ENCODE data around the gene SLC9A9.

SLC9A9 gene

DNA sequence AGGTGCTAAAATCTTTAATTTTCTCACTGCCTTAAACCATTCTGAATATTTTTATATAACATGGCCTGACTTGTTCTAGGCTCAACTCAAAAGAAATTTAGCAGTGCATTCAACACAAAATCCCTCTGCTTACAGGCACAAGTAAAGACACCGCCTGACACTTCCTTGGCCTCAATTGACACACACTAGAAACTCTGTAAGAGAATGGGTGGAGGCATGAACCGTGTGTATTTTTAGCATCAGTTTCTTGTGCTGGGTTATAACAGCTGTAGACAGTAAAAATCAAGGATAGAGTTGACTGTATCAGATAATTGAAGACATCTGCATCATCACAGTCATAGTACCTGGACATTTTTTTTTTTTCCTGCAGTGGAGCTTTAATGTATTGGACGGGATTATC lies 54.3 kb downstream of the SLC9A9 start:
- Histone ChIP-seq H3K9me3 (ENCODE audit: control insufficient read depth, insufficient read depth, low read length) (no peaks in the 10 kb centered on the region), H3K4me3 (ENCODE audit: low read length) (no peak overlapping the region), H3K27ac (ENCODE audit: low read length) (no peak overlapping the region), H3K27me3 (ENCODE audit: control insufficient read depth, insufficient read depth, low read length) (no peaks in the 10 kb centered on the region), H3K36me3 (ENCODE audit: control insufficient read depth, insufficient read depth, low read length) (no peaks in the 10 kb centered on the region), H3K4me1 (ENCODE audit: control insufficient read depth, insufficient read depth, low read length) (no peaks in the 10 kb centered on the region; the same call in 1 of the 2 replicates)
- no CpG with 5 or more reads among the region's 3 CpGs for WGBS (ENCODE audit: insufficient coverage, insufficient read length)
- DNase-seq (ENCODE audit: low read depth, low spot score), result no peak

DNA sequence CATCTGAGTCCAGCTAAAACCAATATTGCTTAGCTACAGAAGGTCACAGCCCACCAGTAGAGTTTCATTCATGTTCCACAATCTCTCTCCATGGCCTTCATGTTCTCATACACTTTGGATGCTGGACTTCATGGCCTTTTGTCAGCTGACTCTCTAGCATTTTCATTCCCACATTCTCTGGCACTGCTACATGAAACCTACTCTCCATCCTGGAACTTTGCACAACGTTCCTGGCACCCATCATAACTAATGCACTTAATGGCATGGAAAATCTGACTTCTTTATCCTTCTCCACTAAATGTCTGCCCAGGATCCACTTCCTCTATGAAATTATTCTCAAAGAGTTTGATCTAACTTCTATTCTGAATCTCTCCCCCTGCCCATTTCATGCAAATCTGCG lies 56.9 kb downstream of the SLC9A9 start:
- H3K27me3 ChIP-seq (ENCODE audit: control insufficient read depth, insufficient read depth, low read length), result no peaks in the 10 kb centered on the region
- no peaks in the 10 kb centered on the region; the same call in 1 of the 2 replicates for H3K4me1 ChIP-seq (ENCODE audit: control insufficient read depth, insufficient read depth, low read length)
- no peaks in the 10 kb centered on the region for H3K36me3 ChIP-seq (ENCODE audit: control insufficient read depth, insufficient read depth, low read length)
- no peaks in the 10 kb centered on the region for H3K9me3 ChIP-seq (ENCODE audit: control insufficient read depth, insufficient read depth, low read length)
- no CpG with 5 or more reads among the region's 2 CpGs for WGBS (ENCODE audit: insufficient coverage, insufficient read length)
- DNase-seq (ENCODE audit: low read depth, low spot score), result no peak
- no peak overlapping the region for H3K4me3 ChIP-seq (ENCODE audit: low read length)
- no peak overlapping the region for H3K27ac ChIP-seq (ENCODE audit: low read length)

DNA sequence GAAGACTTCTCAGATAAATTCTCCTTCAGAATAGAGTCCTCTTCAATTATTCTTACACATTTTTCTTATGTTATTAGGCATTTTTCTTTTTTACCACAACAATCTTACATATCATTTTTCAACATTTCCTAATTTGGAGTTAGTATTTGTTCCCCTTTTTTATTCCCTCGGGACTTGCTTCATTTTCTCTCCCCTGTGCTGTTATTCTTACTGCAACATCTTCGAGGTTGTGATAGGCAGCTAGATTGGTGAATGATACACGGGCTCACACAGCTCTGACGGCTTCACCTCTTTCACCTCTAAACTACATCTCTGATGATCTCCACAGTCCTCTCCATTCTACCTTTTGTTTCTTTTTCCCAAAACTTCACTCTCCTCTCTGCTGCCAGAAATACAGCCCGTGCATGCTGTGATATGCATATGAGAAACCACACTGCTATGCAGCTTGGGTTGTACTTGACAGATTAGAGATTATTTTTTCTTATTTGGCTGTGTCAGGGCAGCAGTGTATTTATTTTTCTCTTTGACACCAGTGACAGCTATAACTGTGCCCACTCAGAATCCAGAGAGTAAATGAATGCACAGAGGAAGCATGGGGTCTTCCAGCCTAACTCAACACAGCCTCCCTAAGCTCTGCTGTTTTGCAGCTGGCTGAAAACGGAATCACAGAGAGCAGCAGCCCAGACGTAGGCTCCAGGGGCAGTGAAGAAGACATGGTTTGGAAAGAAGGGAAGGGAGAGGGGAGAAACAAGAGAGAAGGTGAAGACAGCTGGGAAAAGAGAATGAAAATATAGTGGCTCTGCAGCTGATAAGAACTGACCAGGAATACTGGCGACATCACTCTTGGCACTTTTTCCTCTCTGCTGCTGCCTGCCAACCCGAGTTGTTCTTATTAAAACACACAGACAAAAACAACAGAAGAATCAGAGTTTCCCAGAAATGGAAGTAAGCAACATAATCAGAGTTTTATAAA lies 61.8 kb downstream of the SLC9A9 start:
- WGBS (ENCODE audit: insufficient coverage, insufficient read length), result no CpG with 5 or more reads among the region's 9 CpGs
- Histone ChIP-seq H3K36me3 (ENCODE audit: control insufficient read depth, insufficient read depth, low read length) (no peaks in the 10 kb centered on the region), H3K27ac (ENCODE audit: low read length) (no peak overlapping the region), H3K9me3 (ENCODE audit: control insufficient read depth, insufficient read depth, low read length) (no peaks in the 10 kb centered on the region), H3K4me1 (ENCODE audit: control insufficient read depth, insufficient read depth, low read length) (no peaks in the 10 kb centered on the region), H3K27me3 (ENCODE audit: control insufficient read depth, insufficient read depth, low read length) (no peaks in the 10 kb centered on the region), H3K4me3 (ENCODE audit: low read length) (no peak overlapping the region)
- no peak for DNase-seq (ENCODE audit: low read depth, low spot score)

DNA sequence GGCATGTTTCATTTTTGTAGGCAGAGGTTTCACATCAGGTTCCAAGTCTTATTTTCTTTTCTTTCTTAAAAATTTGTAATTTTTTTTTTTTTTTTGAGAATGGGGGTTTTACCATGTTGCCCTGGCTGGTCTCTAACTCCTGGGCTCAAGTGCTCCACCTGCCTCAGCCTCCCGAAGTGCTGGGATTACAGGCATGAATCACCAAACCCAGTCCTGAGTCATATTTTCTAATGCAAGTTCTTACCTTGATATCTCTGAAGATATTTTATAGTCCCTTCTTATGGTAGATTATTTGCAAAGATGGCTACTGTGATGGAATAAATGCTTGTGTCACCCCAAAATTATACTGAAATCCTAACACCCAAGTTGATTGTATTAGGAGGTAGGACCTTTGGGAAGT lies 63.8 kb downstream of the SLC9A9 start:
- Histone ChIP-seq H3K27me3 (ENCODE audit: control insufficient read depth, insufficient read depth, low read length) (no peaks in the 10 kb centered on the region), H3K27ac (ENCODE audit: low read length) (no peak overlapping the region), H3K4me1 (ENCODE audit: control insufficient read depth, insufficient read depth, low read length) (no peaks in the 10 kb centered on the region), H3K36me3 (ENCODE audit: control insufficient read depth, insufficient read depth, low read length) (no peaks in the 10 kb centered on the region), H3K4me3 (ENCODE audit: low read length) (no peak overlapping the region), H3K9me3 (ENCODE audit: control insufficient read depth, insufficient read depth, low read length) (no peaks in the 10 kb centered on the region)
- DNase-seq (ENCODE audit: low read depth, low spot score), result no peak
- no CpG with 5 or more reads among the region's 1 CpG for WGBS (ENCODE audit: insufficient coverage, insufficient read length)

DNA sequence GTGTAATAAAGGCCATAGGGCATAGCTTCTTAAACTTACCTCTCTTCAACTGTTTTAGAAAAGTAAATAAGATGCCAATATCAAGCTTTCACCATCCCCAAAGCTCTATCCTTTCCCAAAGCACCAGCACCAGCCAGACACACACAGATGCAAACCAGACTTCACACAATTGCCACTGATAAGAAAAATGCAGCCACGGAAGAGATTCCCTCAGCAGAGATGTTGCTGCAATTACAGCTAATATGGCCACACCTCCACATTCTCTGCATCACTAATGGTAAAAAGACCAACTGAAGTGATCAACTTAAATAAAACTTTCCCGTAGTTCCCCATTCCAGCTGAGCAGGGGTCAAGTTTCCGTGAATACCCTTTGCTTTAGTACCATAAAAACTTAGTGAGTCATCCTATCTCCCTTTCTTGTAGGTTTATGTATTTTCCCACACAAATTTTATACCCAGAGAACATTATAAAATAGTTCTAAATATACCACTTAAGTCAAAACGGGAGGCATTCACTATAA lies 64.4 kb downstream of the SLC9A9 start:
- no peaks in the 10 kb centered on the region for H3K9me3 ChIP-seq (ENCODE audit: control insufficient read depth, insufficient read depth, low read length)
- H3K4me3 ChIP-seq (ENCODE audit: low read length), result no peak overlapping the region
- H3K27ac ChIP-seq (ENCODE audit: low read length), result no peak overlapping the region
- no CpG with 5 or more reads among the region's 4 CpGs for WGBS (ENCODE audit: insufficient coverage, insufficient read length)
- no peaks in the 10 kb centered on the region for H3K4me1 ChIP-seq (ENCODE audit: control insufficient read depth, insufficient read depth, low read length)
- H3K27me3 ChIP-seq (ENCODE audit: control insufficient read depth, insufficient read depth, low read length), result no peaks in the 10 kb centered on the region
- no peaks in the 10 kb centered on the region for H3K36me3 ChIP-seq (ENCODE audit: control insufficient read depth, insufficient read depth, low read length)
- DNase-seq (ENCODE audit: low read depth, low spot score), result no peak

DNA sequence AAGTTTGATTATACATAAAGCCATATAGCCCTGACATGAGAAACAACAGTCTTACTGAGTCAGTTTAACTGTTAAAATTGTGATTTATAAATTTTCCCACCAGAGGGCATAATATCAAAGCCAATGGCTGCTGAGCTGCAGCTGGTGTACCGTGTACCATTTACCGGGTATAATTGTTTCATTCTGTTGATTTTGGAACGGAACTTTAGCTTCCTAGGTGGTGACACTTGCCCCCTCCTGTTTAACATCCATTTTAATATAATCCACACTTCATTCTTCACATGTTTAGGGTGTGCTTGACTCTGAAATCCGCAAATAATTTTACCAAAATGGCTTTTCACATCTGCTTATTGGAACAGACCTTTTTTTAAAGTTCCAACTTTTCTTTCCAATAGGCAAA lies 72.8 kb downstream of the SLC9A9 start:
- WGBS (ENCODE audit: insufficient coverage, insufficient read length), result no CpG with 5 or more reads among the region's 4 CpGs
- no peak for DNase-seq (ENCODE audit: low read depth, low spot score)

DNA sequence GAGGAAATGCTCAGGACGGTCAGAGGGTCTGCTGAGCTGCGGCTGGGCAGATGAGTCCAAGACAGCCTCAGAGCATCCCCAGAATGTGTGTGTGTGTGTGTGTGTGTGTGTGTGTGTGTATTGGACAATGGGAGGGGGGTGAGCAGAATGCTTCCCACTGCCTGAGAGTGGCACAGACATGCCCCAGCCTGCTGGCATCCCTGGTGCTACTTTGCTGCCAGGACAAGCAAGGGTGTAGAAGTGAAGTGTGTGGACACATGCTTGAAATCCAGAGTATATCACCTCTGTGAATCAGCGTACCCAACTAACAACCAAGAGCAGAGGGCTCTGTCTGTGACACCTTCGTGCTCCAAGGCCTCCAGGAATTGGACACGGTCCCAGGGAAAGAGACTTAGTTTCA lies 76.3 kb downstream of the SLC9A9 start:
- Histone ChIP-seq H3K27ac (ENCODE audit: low read length) (no peak overlapping the region), H3K4me1 (ENCODE audit: control insufficient read depth, insufficient read depth, low read length) (no peaks in the 10 kb centered on the region; the same call in 1 of the 2 replicates), H3K36me3 (ENCODE audit: control insufficient read depth, insufficient read depth, low read length) (no peaks in the 10 kb centered on the region), H3K27me3 (ENCODE audit: control insufficient read depth, insufficient read depth, low read length) (no peaks in the 10 kb centered on the region), H3K4me3 (ENCODE audit: low read length) (no peak overlapping the region), H3K9me3 (ENCODE audit: control insufficient read depth, insufficient read depth, low read length) (no peaks in the 10 kb centered on the region)
- WGBS (ENCODE audit: insufficient coverage, insufficient read length), result no CpG with 5 or more reads among the region's 5 CpGs
- DNase-seq (ENCODE audit: low read depth, low spot score), result no peak

More for the DNA sequence above, 72.8 kb downstream of the SLC9A9 start:
- Histone ChIP-seq H3K4me3 (ENCODE audit: low read length) (no peak overlapping the region), H3K36me3 (ENCODE audit: control insufficient read depth, insufficient read depth, low read length) (no peaks in the 10 kb centered on the region), H3K9me3 (ENCODE audit: control insufficient read depth, insufficient read depth, low read length) (no peaks in the 10 kb centered on the region), H3K27me3 (ENCODE audit: control insufficient read depth, insufficient read depth, low read length) (no peaks in the 10 kb centered on the region), H3K4me1 (ENCODE audit: control insufficient read depth, insufficient read depth, low read length) (no peaks in the 10 kb centered on the region; the same call in 1 of the 2 replicates), H3K27ac (ENCODE audit: low read length) (no peak overlapping the region)

DNA sequence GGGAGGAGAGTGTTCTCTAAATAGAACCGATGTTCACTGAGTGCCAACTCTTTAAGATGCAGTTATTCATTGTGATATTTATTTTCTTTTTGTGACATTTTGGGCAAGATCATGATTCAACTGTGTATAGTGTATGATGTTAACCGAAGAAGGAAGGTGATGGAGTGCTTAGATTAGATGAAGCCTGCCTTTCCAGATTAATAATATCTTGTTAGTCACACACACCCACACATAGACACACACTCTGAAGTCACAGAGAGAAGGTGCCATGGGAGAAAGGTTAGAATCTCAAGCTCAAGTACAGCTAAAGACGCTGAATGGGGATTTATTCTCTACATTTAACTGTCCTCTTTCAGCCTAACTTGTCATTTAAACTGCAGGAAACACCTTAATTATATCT lies 77.0 kb downstream of the SLC9A9 start:
- Histone ChIP-seq H3K4me1 (ENCODE audit: control insufficient read depth, insufficient read depth, low read length) (no peaks in the 10 kb centered on the region; the same call in 1 of the 2 replicates), H3K36me3 (ENCODE audit: control insufficient read depth, insufficient read depth, low read length) (no peaks in the 10 kb centered on the region), H3K4me3 (ENCODE audit: low read length) (no peak overlapping the region), H3K27ac (ENCODE audit: low read length) (no peak overlapping the region), H3K9me3 (ENCODE audit: control insufficient read depth, insufficient read depth, low read length) (no peaks in the 10 kb centered on the region), H3K27me3 (ENCODE audit: control insufficient read depth, insufficient read depth, low read length) (no peaks in the 10 kb centered on the region)
- no peak for DNase-seq (ENCODE audit: low read depth, low spot score)
- WGBS (ENCODE audit: insufficient coverage, insufficient read length), result no CpG with 5 or more reads among the region's 3 CpGs

DNA sequence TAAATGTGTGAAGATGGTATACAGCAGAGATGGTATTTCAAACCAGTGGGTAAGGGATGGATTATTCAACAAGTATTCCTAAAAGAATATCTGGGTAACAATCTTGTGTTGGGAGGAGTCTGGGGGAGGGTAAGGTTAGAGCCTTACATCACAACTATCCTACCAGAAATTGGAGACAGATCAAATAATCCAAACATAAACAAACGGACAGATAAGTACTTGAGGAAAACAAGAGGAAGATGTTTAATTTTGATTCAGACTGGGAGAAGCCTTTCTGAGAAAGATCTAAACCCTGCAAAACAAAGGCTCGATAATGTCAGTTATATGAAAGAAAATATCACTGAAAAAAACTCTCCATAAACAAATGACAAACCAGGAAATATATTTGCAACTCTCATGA lies 77.9 kb downstream of the SLC9A9 start:
- Histone ChIP-seq H3K9me3 (ENCODE audit: control insufficient read depth, insufficient read depth, low read length) (no peaks in the 10 kb centered on the region), H3K4me3 (ENCODE audit: low read length) (no peak overlapping the region), H3K27me3 (ENCODE audit: control insufficient read depth, insufficient read depth, low read length) (no peaks in the 10 kb centered on the region), H3K27ac (ENCODE audit: low read length) (no peak overlapping the region), H3K4me1 (ENCODE audit: control insufficient read depth, insufficient read depth, low read length) (no peaks in the 10 kb centered on the region; the same call in 1 of the 2 replicates), H3K36me3 (ENCODE audit: control insufficient read depth, insufficient read depth, low read length) (no peaks in the 10 kb centered on the region)
- WGBS (ENCODE audit: insufficient coverage, insufficient read length), result no CpG with 5 or more reads among the region's 2 CpGs
- DNase-seq (ENCODE audit: low read depth, low spot score), result no peak

DNA sequence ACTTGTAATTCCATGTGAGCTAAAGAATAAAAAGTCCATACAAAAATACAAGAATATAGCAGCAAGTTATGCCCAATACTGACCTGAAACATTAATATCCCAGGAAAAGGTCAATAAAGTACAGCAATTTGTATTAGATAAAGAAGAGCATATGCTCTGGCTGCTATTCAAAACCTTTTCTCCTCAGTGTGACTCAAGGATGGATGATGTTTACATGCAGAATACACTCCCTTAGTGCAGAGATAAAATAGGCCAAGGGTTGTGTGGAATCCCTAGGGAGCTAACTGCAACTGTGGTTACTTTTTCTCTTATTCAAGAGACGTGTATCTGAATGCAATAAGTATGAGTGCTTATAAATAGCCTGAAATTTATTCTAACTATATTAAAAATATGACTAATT lies 78.7 kb downstream of the SLC9A9 start:
- no peaks in the 10 kb centered on the region for H3K9me3 ChIP-seq (ENCODE audit: control insufficient read depth, insufficient read depth, low read length)
- WGBS (ENCODE audit: insufficient coverage, insufficient read length), result no CpG with 5 or more reads among the region's 1 CpG

More for the DNA sequence above, 78.7 kb downstream of the SLC9A9 start:
- Histone ChIP-seq H3K4me3 (ENCODE audit: low read length) (no peak overlapping the region), H3K36me3 (ENCODE audit: control insufficient read depth, insufficient read depth, low read length) (no peaks in the 10 kb centered on the region), H3K27ac (ENCODE audit: low read length) (no peak overlapping the region), H3K27me3 (ENCODE audit: control insufficient read depth, insufficient read depth, low read length) (no peaks in the 10 kb centered on the region), H3K4me1 (ENCODE audit: control insufficient read depth, insufficient read depth, low read length) (no peaks in the 10 kb centered on the region; the same call in 1 of the 2 replicates)
- no peak for DNase-seq (ENCODE audit: low read depth, low spot score)
